OCI-LY1 (cell line): ENCODE results near the gene H2BW2.
"Not testable (repeated sequence)": the region's sequence is repeated elsewhere in the genome, so short reads cannot be mapped to it uniquely, and the experiment has no call there.

Source experiments
- H2AFZ ChIP-seq: fragments of 200-600 bp; sonication (generic), shearing (Covaris generic); 2 replicates; pipeline ENCODE4 v1.6.0; 2014; ENCODE audit warnings: antibody characterized with exemption, mild to moderate bottlenecking, low read length
- H3F3A ChIP-seq: fragments of 200-600 bp; sonication (generic), shearing (Covaris generic); 2 replicates; pipeline ENCODE4 v1.6.0; 2014; ENCODE audit warnings: mild to moderate bottlenecking, antibody characterized with exemption, low read length, moderate library complexity; ENCODE audit not compliant: insufficient read depth
- H3K27ac ChIP-seq: fragments of 200-600 bp; sonication (generic); 2 replicates; pipeline ENCODE4 v1.5.1; 2014; ENCODE audit warnings: low read length, mixed run types, mild to moderate bottlenecking, low read depth; ENCODE audit not compliant: poor library complexity, severe bottlenecking
- H3K27me3 ChIP-seq: fragments of 200-600 bp; sonication (generic); 2 replicates; pipeline ENCODE4 v1.6.0; 2014; ENCODE audit warnings: antibody characterized with exemption, mild to moderate bottlenecking, low read length, moderate library complexity; ENCODE audit not compliant: insufficient read depth
- H3K36me3 ChIP-seq: fragments of 200-600 bp; sonication (generic); 2 replicates; pipeline ENCODE4 v1.6.1; 2014; ENCODE audit warnings: mild to moderate bottlenecking, antibody characterized with exemption, low read length, moderate library complexity, mixed read lengths; ENCODE audit not compliant: insufficient read depth
- H3K4me1 ChIP-seq: fragments of 200-600 bp; sonication (generic); 2 replicates; pipeline ENCODE4 v1.5.1; 2014; ENCODE audit warnings: mild to moderate bottlenecking, low read length, moderate library complexity; ENCODE audit not compliant: insufficient read depth, severe bottlenecking
- H3K4me2 ChIP-seq: fragments of 200-600 bp; sonication (generic), shearing (Covaris generic); 2 replicates; pipeline ENCODE4 v1.6.1; 2014; ENCODE audit warnings: low read length
- H3K4me3 ChIP-seq: fragments of 200-600 bp; sonication (generic); 2 replicates; pipeline ENCODE4 v1.5.1; 2014; ENCODE audit warnings: low read length, low read depth, mild to moderate bottlenecking, mixed read lengths; ENCODE audit not compliant: poor library complexity, severe bottlenecking
- H3K79me2 ChIP-seq: fragments of 200-600 bp; shearing (Covaris generic); 2 replicates; pipeline ENCODE4 v1.6.1; 2016; ENCODE audit warnings: mixed run types, low read length, mixed read lengths; ENCODE audit not compliant: insufficient read depth
- H3K9ac ChIP-seq: fragments of 200-600 bp; sonication (generic), shearing (Covaris generic); 2 replicates; pipeline ENCODE4 v1.6.1; 2014; ENCODE audit warnings: mild to moderate bottlenecking, low read length, mixed read lengths
- H3K9me2 ChIP-seq: fragments of 200-600 bp; sonication (generic), shearing (Covaris generic); 2 replicates; pipeline ENCODE4 v1.6.1; 2014; ENCODE audit warnings: low read depth, mild to moderate bottlenecking, low read length, mixed read lengths
- H3K9me3 ChIP-seq: fragments of 200-600 bp; shearing (Covaris generic); 2 replicates; pipeline ENCODE4 v1.6.1; 2014; ENCODE audit warnings: low read length, mixed read lengths
- H4K20me1 ChIP-seq: fragments of 200-600 bp; sonication (generic), shearing (Covaris generic); 2 replicates; pipeline ENCODE4 v1.6.0; 2016; ENCODE audit warnings: mild to moderate bottlenecking, low read length; ENCODE audit not compliant: insufficient read depth
- CTCF ChIP-seq: fragments of 200-600 bp; sonication (generic), shearing (Covaris generic); IDR thresholded peaks from 2 replicates; pipeline ENCODE4 v1.5.1; 2017; ENCODE audit warnings: mild to moderate bottlenecking, antibody characterized with exemption, low read length, moderate library complexity, mixed read lengths
- EZH2 ChIP-seq: fragments of 200-600 bp; sonication (generic), shearing (Covaris generic); IDR thresholded peaks from 2 replicates; pipeline ENCODE4 v1.8.0; 2017; ENCODE audit warnings: borderline replicate concordance, mixed run types, mild to moderate bottlenecking, antibody characterized with exemption, low read length, moderate library complexity, mixed read lengths

H2BW2 gene

GRCh38 chrX:104075778-104076445 lies 36.2 kb downstream of the H2BW2 start, which contains the start of gene TMSB15C:
Gene TMSB15C, minus strand, starts transcription at chrX:104076236.
- not testable (repeated sequence) for H3K4me3 ChIP-seq, H3K27ac ChIP-seq, H3K27me3 ChIP-seq, H3K79me2 ChIP-seq, H3K4me2 ChIP-seq, H3F3A ChIP-seq, H3K9ac ChIP-seq, H3K36me3 ChIP-seq, H3K9me3 ChIP-seq, H3K4me1 ChIP-seq, H3K9me2 ChIP-seq, H2AFZ ChIP-seq, H4K20me1 ChIP-seq

- not testable (repeated sequence) for H3K27ac ChIP-seq, H3K9me3 ChIP-seq, H3K9me2 ChIP-seq, H4K20me1 ChIP-seq, H3K4me3 ChIP-seq, H3F3A ChIP-seq, H3K4me2 ChIP-seq, H3K4me1 ChIP-seq, H3K9ac ChIP-seq, H3K36me3 ChIP-seq, H2AFZ ChIP-seq, H3K27me3 ChIP-seq, H3K79me2 ChIP-seq
These were observed 38.1 kb downstream of the H2BW2 start for GRCh38 chrX:104077854-104078253.

- Histone ChIP-seq H3K9me2 (no peaks in the 10 kb centered on the region), H3K4me3 (no peak overlapping the region)
These were observed 44.3 kb downstream of the H2BW2 start for GRCh38 chrX:104084063-104084462.

GRCh38 chrX:104084534-104085277 lies 45.0 kb downstream of the H2BW2 start:
- Histone ChIP-seq H3K27ac (no peak overlapping the region), H2AFZ (no peak overlapping the region), H3K4me1 (no peaks in the 10 kb centered on the region), H4K20me1 (no peaks in the 10 kb centered on the region), H3K9me3 (no peaks in the 10 kb centered on the region), H3K9ac (no peak overlapping the region), H3K27me3 (no peaks in the 10 kb centered on the region), H3K4me3 (no peak overlapping the region), H3K9me2 (no peaks in the 10 kb centered on the region), H3K79me2 (no peaks in the 10 kb centered on the region), H3K4me2 (no peak overlapping the region), H3K36me3 (no peaks in the 10 kb centered on the region), H3F3A (no peaks in the 10 kb centered on the region)
- TF ChIP-seq CTCF (no peak), EZH2 (no peak)

More at GRCh38 chrX:104084063-104084462, 44.3 kb downstream of the H2BW2 start:
- H4K20me1 ChIP-seq, result no peaks in the 10 kb centered on the region
- no peaks in the 10 kb centered on the region for H3K9me3 ChIP-seq
- H3K9ac ChIP-seq, result no peak overlapping the region
- no peak overlapping the region for H3K27ac ChIP-seq
- no peak overlapping the region for H3K4me2 ChIP-seq
- H3K79me2 ChIP-seq, result no peaks in the 10 kb centered on the region
- H3K27me3 ChIP-seq, result no peaks in the 10 kb centered on the region
- no peak overlapping the region for H2AFZ ChIP-seq
- H3F3A ChIP-seq, result no peaks in the 10 kb centered on the region
- no peaks in the 10 kb centered on the region for H3K4me1 ChIP-seq
- TF ChIP-seq EZH2 (no peak), CTCF (no peak)
- no peaks in the 10 kb centered on the region for H3K36me3 ChIP-seq
